Colonic mucosa (tissue), 4 donors: ENCODE measurements around the gene HORMAD2. TPM values are rescaled to one million over a fixed set of nuclear protein-coding genes. Genes with fewer than 3 reads are reported as not detected.

Source experiments
- DNase-seq: peaks from one replicate; pipeline ENCODE4 v3.0.0-alpha.2; 2020
- H3K27ac ChIP-seq: fragments of 200-600 bp; one replicate; pipeline ENCODE4 v1.8.0; 2021
- H3K27me3 ChIP-seq: fragments of 200-600 bp; one replicate; pipeline ENCODE4 v1.8.0; 2021
- H3K36me3 ChIP-seq: fragments of 200-600 bp; one replicate; pipeline ENCODE4 v1.8.0; 2021
- H3K4me1 ChIP-seq: fragments of 200-600 bp; one replicate; pipeline ENCODE4 v1.8.0; 2021; ENCODE audit warnings: mild to moderate bottlenecking
- H3K4me3 ChIP-seq: fragments of 200-600 bp; one replicate; pipeline ENCODE4 v1.8.0; 2021
- H3K9ac ChIP-seq, 2 donors: one replicate each; pipeline ENCODE4 v1.7.0; 2013; ENCODE audit warnings: control low read depth in 2 of 2, low read depth in 2 of 2, low read length in 2 of 2
- H3K9me3 ChIP-seq: fragments of 200-600 bp; one replicate; pipeline ENCODE4 v1.8.0; 2021
- CTCF ChIP-seq: fragments of 200-600 bp; IDR thresholded peaks from one replicate; pipeline ENCODE4 v1.8.0; 2022; ENCODE audit warnings: antibody characterized with exemption, mild to moderate bottlenecking
- intact Hi-C: fragments of 100-400 bp; cut with DNase I; formaldehyde crosslinking; loops from one replicate; pipeline ENCODE4 v1.14.1; 2022
- total RNA-seq, 2 donors: library from RNA; stranded (reverse); fragmentation: NEBNext Ultra II Directional in 1 of 2; extraction: Animal tissue kit (Norgen Biotek cat#: 25700) in 1 of 2; gene quantifications; one replicate each; pipeline ENCODE4 v1.2.1, GENCODE V29; 2021
- donor health status: healthy.
- donor health status: DM: no; HTN: no; CAD: no.
- donor health status: DM: no; HTN: no; CAD: no.

The HORMAD2 gene
- total RNA-seq, 2 donors from 2014 or later, result not detected

- H3K36me3 ChIP-seq, result no peaks in the 10 kb centered on the region
- no peak overlapping the region for H3K27ac ChIP-seq
- no peak overlapping the region for H3K4me3 ChIP-seq
- H3K4me1 ChIP-seq, result no peaks in the 10 kb centered on the region
- H3K9me3 ChIP-seq, result no peaks in the 10 kb centered on the region
- no peak for DNase-seq
- TF ChIP-seq CTCF, result no peak
- no peak overlapping the region for H3K9ac ChIP-seq
- intact Hi-C loops, result no loop called here
- H3K27me3 ChIP-seq, result no peaks in the 10 kb centered on the region
Measured at GRCh38 chr22:30117256-30117655, 37.0 kb downstream of the HORMAD2 start.

- no peaks in the 10 kb centered on the region for H3K4me1 ChIP-seq
- H3K27me3 ChIP-seq, result no peaks in the 10 kb centered on the region
- no peaks in the 10 kb centered on the region for H3K36me3 ChIP-seq
- no peak overlapping the region for H3K27ac ChIP-seq
- no peak for TF ChIP-seq CTCF
- DNase-seq, result no peak
- H3K9me3 ChIP-seq, result no peaks in the 10 kb centered on the region
- intact Hi-C loops, result no loop called here
- H3K9ac ChIP-seq, result no peak overlapping the region
- no peak overlapping the region for H3K4me3 ChIP-seq
Measured at GRCh38 chr22:30118291-30118690, 38.0 kb downstream of the HORMAD2 start.

GRCh38 chr22:30121960-30122359 is 41.7 kb downstream of the HORMAD2 start:
- no peak for DNase-seq
- TF ChIP-seq CTCF, result no peak
- H3K9me3 ChIP-seq, result no peaks in the 10 kb centered on the region
- H3K4me1 ChIP-seq, result no peaks in the 10 kb centered on the region
- intact Hi-C loops, result no loop called here
- no peak overlapping the region for H3K4me3 ChIP-seq
- H3K27ac ChIP-seq, result no peak overlapping the region
- H3K36me3 ChIP-seq, result no peaks in the 10 kb centered on the region
- no peak overlapping the region for H3K9ac ChIP-seq
- no peaks in the 10 kb centered on the region for H3K27me3 ChIP-seq

GRCh38 chr22:30123463-30123862 is 43.2 kb downstream of the HORMAD2 start:
- no peak overlapping the region for H3K27ac ChIP-seq
- no peaks in the 10 kb centered on the region for H3K36me3 ChIP-seq
- no peak for DNase-seq
- no peak overlapping the region for H3K4me3 ChIP-seq
- intact Hi-C loops, result no loop called here
- no peaks in the 10 kb centered on the region for H3K27me3 ChIP-seq
- no peaks in the 10 kb centered on the region for H3K9me3 ChIP-seq
- H3K4me1 ChIP-seq, result no peaks in the 10 kb centered on the region
- no peak overlapping the region for H3K9ac ChIP-seq
- TF ChIP-seq CTCF, result no peak

- H3K27ac ChIP-seq, result no peak overlapping the region
- intact Hi-C loops, result no loop called here
- no peak for DNase-seq
Measured at GRCh38 chr22:30127749-30128166, 47.5 kb downstream of the HORMAD2 start.

More at GRCh38 chr22:30127749-30128166, 47.5 kb downstream of the HORMAD2 start:
- Histone ChIP-seq H3K9me3 (no peaks in the 10 kb centered on the region), H3K27me3 (no peaks in the 10 kb centered on the region), H3K4me1 (no peaks in the 10 kb centered on the region), H3K36me3 (no peaks in the 10 kb centered on the region), H3K9ac (no peak overlapping the region), H3K4me3 (no peak overlapping the region)
- TF ChIP-seq CTCF, result no peak
